HL-60 (cell line): ENCODE results near the gene PCDH1.

Experiments
- POLR2AphosphoS5 ChIP-seq: IDR thresholded peaks from 2 replicates; pipeline ENCODE4 v1.6.1; 2012; ENCODE audit warnings: low read depth
- SPI1 ChIP-seq: IDR thresholded peaks from 2 replicates; pipeline ENCODE4 v1.6.1; 2012; ENCODE audit warnings: low read depth, mild to moderate bottlenecking, borderline replicate concordance
- TF ChIP-seq, protein P1 (sequence below): IDR thresholded peaks from one replicate; pipeline ENCODE4 v1.5.1; 2011; ENCODE audit warnings: low read length, control low read depth, inconsistent platforms; ENCODE audit not compliant: insufficient read depth

DNA sequence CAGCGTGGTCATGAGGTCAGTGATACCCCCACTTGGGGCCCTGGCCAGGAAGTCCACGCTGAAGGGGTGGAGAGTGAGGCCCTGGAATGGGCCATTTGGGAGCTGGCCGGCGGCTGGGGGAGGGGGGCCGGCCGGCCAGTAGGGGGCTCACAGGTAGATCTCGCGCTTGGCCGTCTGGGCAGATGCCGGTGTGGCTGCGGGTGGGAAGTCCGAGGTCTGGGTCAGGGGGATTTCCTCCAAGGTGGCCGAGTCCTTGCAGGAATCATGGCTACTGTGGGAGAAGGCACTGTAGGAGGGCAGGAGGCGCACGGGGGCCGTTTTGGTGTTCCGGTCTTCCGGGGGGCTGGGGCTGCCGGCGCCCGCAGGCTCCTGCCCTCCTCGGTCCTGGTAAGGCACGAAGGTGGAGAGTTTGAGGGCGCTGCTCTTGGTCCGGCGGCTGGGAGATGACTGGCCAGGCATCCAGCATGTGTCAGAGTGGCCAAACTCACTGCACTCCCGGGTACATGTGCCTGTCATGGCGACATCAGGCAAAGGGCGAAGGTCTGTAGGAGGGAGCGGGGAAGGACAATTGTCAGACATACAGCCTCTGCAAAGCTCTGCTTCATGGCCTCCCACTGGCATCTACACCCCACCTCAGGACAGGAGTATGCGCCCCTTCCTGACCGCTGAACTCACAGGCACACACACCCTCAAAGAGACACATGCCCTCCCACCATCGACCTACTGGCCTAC lies 24.1 kb downstream of the PCDH1 start:
- no peak for TF ChIP-seq POLR2AphosphoS5
- TF ChIP-seq, protein P1, sequence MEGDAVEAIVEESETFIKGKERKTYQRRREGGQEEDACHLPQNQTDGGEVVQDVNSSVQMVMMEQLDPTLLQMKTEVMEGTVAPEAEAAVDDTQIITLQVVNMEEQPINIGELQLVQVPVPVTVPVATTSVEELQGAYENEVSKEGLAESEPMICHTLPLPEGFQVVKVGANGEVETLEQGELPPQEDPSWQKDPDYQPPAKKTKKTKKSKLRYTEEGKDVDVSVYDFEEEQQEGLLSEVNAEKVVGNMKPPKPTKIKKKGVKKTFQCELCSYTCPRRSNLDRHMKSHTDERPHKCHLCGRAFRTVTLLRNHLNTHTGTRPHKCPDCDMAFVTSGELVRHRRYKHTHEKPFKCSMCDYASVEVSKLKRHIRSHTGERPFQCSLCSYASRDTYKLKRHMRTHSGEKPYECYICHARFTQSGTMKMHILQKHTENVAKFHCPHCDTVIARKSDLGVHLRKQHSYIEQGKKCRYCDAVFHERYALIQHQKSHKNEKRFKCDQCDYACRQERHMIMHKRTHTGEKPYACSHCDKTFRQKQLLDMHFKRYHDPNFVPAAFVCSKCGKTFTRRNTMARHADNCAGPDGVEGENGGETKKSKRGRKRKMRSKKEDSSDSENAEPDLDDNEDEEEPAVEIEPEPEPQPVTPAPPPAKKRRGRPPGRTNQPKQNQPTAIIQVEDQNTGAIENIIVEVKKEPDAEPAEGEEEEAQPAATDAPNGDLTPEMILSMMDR = no peak
- TF ChIP-seq SPI1 = no peak
